HG03432 (cell line): ENCODE results near the gene METTL25B.

Experiments
- ATAC-seq: cut with Tn5 transposase; IDR thresholded peaks from one replicate; pipeline ENCODE4 v1.9.1; 2021; ENCODE audit warnings: mild to moderate bottlenecking, moderate library complexity; ENCODE audit not compliant: unreplicated experiment

METTL25B gene

GRCh38 chr1:156725683-156726280, 2.5 kb upstream of the METTL25B start:
- no peak for ATAC-seq

- ATAC-seq, result no peak
Observed at GRCh38 chr1:156726549-156727226, 1.6 kb upstream of the METTL25B start.

DNA sequence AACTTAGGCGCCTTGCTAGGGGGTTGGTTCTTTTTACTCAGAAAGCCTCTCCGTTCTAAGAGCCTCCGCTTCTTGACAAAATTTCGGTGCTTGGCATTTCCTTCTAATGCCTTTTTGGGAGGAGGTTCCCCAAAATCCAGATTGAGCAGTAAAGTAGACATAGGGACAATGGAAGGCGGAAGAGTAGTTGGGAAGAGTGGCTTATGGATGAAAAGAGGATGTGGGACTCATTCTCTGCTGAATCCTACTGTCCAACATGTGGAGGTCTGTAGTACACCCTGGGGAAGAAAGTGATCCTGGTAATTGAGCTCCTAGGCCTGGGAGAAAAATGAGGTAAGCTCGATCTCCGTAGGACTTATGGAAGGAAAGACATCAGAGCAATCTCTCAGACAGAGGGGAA, 777 bp upstream of the METTL25B start:
- no peak for ATAC-seq

DNA sequence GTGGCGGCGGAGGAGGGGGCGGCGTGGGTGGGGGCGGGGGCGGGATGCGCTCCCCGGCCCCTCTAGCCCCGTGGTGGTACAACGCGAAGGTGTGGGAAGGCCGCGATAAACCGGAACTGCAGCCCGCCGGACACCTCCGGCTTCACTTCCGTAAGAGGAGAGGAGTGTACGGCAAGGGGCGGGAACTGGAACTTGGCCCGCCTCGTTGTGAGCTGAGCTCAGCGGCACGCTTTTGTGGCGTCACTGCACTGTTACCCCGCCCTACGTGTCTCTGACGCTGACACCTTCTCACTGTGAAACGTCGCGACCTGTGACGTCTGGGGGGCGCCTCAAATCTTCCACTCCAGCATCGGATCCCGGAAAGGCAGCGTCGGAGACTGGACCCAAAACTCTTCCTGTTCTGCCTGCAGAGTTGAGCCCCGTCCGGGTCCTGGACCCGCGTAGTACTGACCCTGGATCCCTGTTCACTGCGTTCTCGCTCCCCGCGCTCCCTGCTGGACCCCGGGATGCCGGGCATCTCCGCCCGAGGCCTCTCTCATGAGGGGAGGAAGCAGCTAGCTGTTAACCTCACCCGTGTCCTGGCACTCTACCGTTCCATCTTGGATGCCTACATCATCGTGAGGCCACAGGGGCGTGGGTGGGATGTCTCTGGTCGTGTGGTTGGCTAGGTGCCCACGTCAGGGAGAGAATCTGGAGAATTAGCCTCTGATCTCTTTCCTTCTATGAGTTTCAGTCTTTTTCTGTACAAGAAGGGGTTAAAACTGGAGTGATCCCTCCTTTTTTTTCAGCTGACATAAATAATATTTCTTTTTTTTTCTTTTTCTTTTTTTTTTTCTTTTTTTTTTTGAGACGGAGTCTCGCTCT, 562 bp downstream of the METTL25B start, which contains the start of gene ISG20L2:
Gene ISG20L2 (minus strand): TSS at position 168 of the 864 bp plus-strand sequence. CDS start 1,114 bp downstream, outside the sequence.
- peak; percentile 94 for ATAC-seq

GRCh38 chr1:156733989-156734584, 5.8 kb downstream of the METTL25B start:
- ATAC-seq, result no peak

DNA sequence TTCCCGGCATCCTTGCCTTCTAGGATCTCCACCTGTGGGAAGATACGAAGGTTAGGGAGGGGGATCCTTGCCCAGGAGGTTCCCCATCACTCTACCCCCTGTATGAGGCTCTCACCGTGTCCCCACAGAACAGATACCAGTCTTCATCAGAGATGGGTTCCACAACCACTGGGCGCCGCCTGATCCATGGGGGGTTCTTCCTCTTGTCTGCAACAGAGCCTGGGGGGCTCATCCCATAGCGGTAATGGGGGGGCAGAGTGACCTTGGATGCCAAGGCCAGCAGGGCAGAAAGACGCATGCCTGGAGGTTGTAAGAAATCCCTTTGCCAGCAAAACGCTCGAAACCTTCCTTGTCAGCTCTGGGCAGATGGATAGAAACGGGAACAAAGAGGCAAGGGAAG, 10.1 kb downstream of the METTL25B start:
- ATAC-seq, result no peak

DNA sequence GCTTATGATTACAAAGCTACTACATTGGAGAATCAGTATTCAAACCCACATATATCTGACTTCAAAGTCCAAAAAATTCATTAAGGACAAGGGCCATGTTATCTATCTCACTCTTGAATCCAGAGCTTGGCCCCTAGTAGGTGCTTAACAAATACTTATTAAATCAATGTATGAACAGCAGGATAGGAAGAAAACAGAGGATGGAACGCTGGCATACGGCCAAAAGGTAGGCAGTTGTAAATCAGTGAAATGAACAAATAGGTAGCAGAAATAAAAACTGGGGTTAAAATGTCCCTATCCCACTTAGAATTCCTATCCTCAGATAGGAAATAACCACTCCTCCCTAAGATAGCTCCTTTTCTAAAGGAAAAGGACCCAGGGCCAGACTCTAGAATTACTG, 10.6 kb downstream of the METTL25B start:
- no peak for ATAC-seq

- ATAC-seq, result no peak
Observed at GRCh38 chr1:156740237-156740740, 12.0 kb downstream of the METTL25B start.

DNA sequence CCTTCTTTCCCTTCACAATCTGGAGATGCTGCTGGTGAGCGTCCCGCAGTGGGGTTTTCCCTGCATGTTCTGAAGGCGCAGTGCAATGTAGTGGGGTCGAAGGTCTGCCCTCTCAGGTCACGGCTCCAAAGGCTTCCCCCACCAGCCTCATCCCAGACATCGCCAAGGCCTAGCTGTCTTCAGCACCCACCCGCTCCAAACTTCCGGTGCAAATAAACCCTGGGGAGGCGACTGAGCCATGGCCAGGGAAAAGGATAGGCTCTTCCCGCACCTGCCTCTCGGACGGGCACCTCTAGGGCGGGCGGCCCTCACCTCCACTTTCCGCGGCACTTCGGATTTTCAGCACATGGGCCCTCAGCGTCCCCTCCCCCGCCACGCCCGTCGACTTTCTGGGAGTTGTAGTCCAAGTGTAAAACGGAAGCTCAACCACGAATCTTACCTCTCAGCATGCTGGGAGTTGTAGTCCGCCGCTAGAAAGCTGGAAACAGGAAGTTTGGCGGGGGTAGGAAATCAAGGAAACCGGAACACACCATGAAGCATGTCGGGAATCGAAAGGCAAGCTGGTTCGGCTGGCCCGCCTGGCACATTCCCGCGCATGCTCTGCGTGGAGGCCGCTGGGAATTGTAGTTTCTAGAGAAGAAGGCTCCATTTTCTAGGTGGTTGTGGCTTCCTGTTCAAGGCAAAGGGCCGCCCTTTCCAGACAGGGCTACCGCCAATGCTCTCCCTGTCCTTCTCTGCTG, 12.6 kb downstream of the METTL25B start, which contains the start of gene MRPL24:
Gene MRPL24 (minus strand): TSS at position 348 of the 740 bp plus-strand sequence. CDS start 2,384 bp downstream, outside the sequence.
- ATAC-seq, result peak; percentile 85

DNA sequence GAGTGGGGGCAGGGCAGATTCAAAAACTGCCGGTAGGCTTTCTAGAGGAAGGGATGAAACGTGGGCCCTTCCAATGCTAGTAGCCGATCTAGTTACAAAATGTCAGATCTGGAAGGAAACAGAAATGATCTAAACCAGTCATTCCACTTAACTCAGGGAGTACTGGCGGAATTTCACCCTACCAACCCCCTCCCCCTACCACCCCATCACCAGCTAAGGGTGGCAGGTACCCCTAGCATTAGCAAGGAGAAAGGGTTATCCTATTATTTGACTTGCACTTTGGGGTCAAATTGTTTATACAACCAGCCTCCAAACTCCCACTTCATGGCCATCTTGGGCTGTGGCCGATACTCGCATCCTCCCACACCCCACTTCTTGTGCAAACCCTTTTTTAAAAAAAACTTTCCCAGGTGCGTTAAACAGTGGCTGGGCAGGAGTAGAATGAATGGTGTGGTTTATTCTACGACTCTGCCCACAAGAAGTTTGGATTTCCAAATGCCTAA, 13.3 kb downstream of the METTL25B start:
- ATAC-seq, result no peak

DNA sequence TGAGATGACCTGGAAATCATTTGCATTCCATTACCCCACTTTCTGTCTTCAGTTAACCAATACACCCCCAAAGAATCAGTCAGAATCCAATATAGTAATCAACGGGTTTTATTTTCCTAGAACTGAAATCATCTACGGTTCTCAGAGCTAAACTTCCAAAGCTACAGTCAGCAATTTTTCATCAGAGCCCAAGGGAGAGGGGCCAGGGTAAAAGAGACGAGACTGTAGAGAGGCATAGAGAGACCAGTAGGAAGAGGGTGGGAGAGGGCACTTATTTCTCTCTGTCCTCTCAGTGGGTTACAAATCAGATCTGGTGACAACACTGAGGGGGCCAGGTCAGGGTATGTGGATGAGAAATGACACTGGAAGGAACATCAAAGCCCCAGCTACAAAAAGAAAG, 13.7 kb downstream of the METTL25B start:
- no peak for ATAC-seq

- ATAC-seq, result no peak
Observed at GRCh38 chr1:156742801-156743200, 14.5 kb downstream of the METTL25B start.

DNA sequence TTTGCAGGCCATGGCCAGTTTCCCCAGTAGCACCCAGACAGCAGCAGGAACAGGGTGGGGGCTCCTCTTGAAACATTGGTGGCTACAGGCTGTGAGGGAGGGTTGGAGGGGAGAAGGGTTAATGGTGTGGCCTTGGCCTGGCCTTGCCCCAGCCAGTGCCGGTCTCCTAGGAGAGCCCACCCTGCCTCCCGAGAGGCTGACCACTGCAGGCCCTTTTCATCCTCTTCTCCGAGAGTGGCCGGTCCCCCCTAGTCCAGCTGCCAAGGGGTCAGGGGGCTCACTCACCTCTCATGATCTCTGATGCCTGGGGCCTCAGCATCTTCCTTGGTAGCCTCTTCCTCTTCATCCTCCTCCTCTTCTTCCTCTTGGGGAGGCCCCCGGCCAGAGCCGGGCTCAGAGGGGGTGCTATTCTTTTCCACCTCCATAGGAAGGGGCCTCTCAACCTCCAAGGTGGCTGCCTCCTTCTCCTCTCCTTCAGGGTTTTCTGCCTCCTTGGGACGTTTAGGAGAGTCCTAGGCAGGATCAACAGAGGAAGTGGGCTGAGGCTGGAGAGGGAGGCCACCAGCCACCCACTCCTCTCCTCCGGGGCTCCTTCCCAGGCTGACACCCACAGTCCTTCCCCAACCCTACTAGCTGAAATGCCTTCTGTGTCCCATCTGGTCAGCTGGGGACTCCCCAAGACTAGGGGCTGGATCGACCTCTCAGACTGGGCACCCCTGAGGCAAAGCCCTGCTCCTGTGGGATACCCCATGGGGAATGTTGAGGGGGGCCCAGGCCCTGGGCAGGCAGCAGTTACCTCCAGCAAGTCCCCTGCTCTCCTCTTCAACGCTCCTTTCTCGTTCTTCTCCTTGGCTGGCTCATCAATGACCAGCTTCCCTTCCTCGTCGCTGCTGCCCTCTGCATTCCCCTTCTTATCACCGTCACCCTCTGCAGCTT, 15.4 kb downstream of the METTL25B start:
- ATAC-seq, result no peak

- no peak for ATAC-seq
Observed at GRCh38 chr1:156744344-156744743, 16.1 kb downstream of the METTL25B start.

GRCh38 chr1:156744786-156745419, 16.6 kb downstream of the METTL25B start:
- ATAC-seq, result no peak

GRCh38 chr1:156745881-156746280, 17.6 kb downstream of the METTL25B start:
- no peak for ATAC-seq

- ATAC-seq, result no peak
Observed at GRCh38 chr1:156746406-156746727, 18.1 kb downstream of the METTL25B start.

DNA sequence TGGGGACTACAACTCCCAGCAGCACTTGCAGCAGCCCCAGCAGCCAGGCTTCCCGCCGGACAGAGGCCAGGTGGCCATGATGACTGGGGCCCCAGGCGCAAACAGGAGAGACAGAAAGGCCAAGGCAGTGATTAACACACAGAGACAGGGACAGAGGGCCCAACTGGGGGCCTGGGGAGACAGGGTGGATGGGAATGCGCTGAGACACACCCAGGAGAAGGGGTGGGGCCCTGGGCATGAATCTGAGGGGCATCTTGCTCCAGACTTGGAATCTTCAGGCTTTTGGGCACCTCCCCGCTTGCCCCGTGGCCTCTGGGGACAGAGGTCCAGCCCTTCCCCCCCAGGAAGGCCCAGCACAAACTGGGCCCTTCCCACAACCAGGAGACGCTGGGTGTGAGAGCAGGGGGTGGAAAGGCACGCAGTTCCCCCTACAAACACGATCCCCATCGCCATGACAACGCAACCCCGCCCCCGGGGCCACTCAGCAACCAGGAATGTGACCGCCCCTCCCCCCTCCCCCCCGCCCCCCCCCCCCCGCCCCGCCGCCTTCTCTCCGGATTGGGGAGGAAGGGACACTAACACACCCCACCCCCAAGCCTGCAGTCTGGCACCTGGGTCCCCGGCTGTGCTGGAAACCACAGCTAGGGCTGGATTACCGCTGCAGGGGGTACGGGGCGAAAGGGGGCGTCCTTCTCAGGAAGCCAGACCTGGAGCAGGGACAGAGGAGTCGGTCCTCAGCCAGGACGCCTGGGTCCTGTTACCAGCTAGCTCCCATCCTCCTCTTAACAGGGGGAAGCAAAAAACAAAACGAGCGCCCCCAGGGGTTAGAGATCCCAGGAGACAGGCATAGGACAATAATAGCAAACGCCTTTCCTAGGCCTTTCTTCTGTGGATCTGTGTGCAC, 18.7 kb downstream of the METTL25B start:
- no peak for ATAC-seq
